Endothelial cell of umbilical vein (primary cell): Measurements from ENCODE around the gene PIGQ. TPM values are rescaled to one million over a fixed set of nuclear protein-coding genes. Genes with fewer than 3 reads are reported as not detected.

Experiments used
- BruUV-seq: library from RNA; stranded (reverse); fragments of 400-500 nt; replicated peaks from 2 replicates; lab custom pipeline; 2021; lab: Mats Ljungman, UMichigan
- CTCF ChIA-PET: fragments of 300-600, 350-600 bp; sonication (Branson Sonifier 250); formaldehyde crosslinking; loops from one replicate; lab custom pipeline; 2021; ENCODE audit warnings: antibody characterized with exemption, inconsistent platforms; lab: Charles Lee
- POLR2A ChIA-PET: fragments of 300-600, 350-600 bp; sonication (Branson Sonifier 250); formaldehyde crosslinking; loops from one replicate; lab custom pipeline; 2021; ENCODE audit warnings: antibody characterized with exemption, inconsistent platforms; lab: Charles Lee
- DNase-seq: peaks from one replicate; pipeline ENCODE4 v3.0.0-alpha.2; 2011; ENCODE audit warnings: low read depth, low spot score
- FAIRE-seq: peaks from 2 replicates; lab custom pipeline; 2011; peaks lifted over from hg19 to GRCh38; lab: Jason Lieb, UNC
- H2AFZ ChIP-seq: 2 replicates; pipeline ENCODE4 v1.6.0; 2012; ENCODE audit warnings: low read depth, low read length, control low read depth, inconsistent platforms
- H3K27ac ChIP-seq: 2 replicates; pipeline ENCODE4 v1.5.1; 2011; ENCODE audit warnings: low read depth, mild to moderate bottlenecking, control low read depth, low read length, moderate library complexity; ENCODE audit not compliant: insufficient read depth
- H3K27me3 ChIP-seq, 2 experiments: 2 replicates each; pipeline versions ENCODE4 v1.6.0 to v1.6.1; 2011; ENCODE audit warnings: low read length in 2 of 2, mixed read lengths in 1 of 2; ENCODE audit not compliant: control insufficient read depth in 2 of 2, insufficient read depth in 2 of 2
- H3K36me3 ChIP-seq, 2 experiments: 2 replicates in 1 of 2; 3 replicates in 1 of 2; pipeline ENCODE4 v1.5.1; 2011; ENCODE audit warnings: low read length in 2 of 2, mild to moderate bottlenecking in 1 of 2, moderate library complexity in 1 of 2; ENCODE audit not compliant: control insufficient read depth in 2 of 2, insufficient read depth in 2 of 2; ENCODE audit errors: extremely low read depth in 1 of 2
- H3K4me1 ChIP-seq: 3 replicates; pipeline ENCODE4 v1.5.1; 2011; ENCODE audit warnings: mild to moderate bottlenecking, low read length; ENCODE audit not compliant: control insufficient read depth, insufficient read depth; ENCODE audit errors: extremely low read depth
- H3K4me2 ChIP-seq: 2 replicates; pipeline ENCODE4 v1.6.1; 2011; ENCODE audit warnings: low read length, control low read depth, mixed read lengths; ENCODE audit not compliant: insufficient read depth
- H3K4me3 ChIP-seq, 3 experiments: fragments of 200-600 bp in 1 of 3; sonication (generic), shearing (Covaris generic) in 1 of 3; replicated peaks in 1 of 3; 2 replicates each; pipeline ENCODE4 v1.5.1; 2011 to 2016; ENCODE audit warnings: control low read depth in 3 of 3, low read length in 3 of 3, mild to moderate bottlenecking in 2 of 3, inconsistent platforms in 1 of 3, low read depth in 1 of 3, moderate library complexity in 1 of 3; ENCODE audit not compliant: insufficient read depth in 1 of 3
- H3K79me2 ChIP-seq: 2 replicates; pipeline ENCODE4 v1.6.0; 2012; ENCODE audit warnings: low read length, inconsistent platforms; ENCODE audit not compliant: control insufficient read depth, insufficient read depth
- H3K9ac ChIP-seq: replicated peaks from 2 replicates; pipeline ENCODE3; 2011; ENCODE audit warnings: low read length, control low read depth; ENCODE audit not compliant: insufficient read depth; ENCODE audit errors: extremely low read depth
- H3K9me1 ChIP-seq: replicated peaks from 3 replicates; pipeline ENCODE4 v1.6.0; 2011; ENCODE audit warnings: mild to moderate bottlenecking, low read length; ENCODE audit not compliant: control insufficient read depth, insufficient read depth; ENCODE audit errors: extremely low read depth
- H3K9me3 ChIP-seq: replicated peaks from 2 replicates; pipeline ENCODE4 v1.5.1; 2012; ENCODE audit warnings: low read length, inconsistent platforms; ENCODE audit not compliant: control insufficient read depth, insufficient read depth
- H4K20me1 ChIP-seq: replicated peaks from 2 replicates; pipeline ENCODE3; 2011; ENCODE audit warnings: mild to moderate bottlenecking, low read length; ENCODE audit not compliant: control insufficient read depth, insufficient read depth; ENCODE audit errors: extremely low read depth
- EZH2 ChIP-seq: IDR thresholded peaks from 2 replicates; pipeline ENCODE4 v1.6.1; 2012; ENCODE audit warnings: borderline replicate concordance, low read depth, mild to moderate bottlenecking, moderate library complexity, low read length, inconsistent platforms; ENCODE audit not compliant: severe bottlenecking
- FOS ChIP-seq: IDR thresholded peaks from 2 replicates; pipeline ENCODE4 v1.6.1; 2011; ENCODE audit warnings: mild to moderate bottlenecking, low read length, moderate library complexity, borderline replicate concordance; ENCODE audit not compliant: insufficient read depth
- GATA2 ChIP-seq: IDR thresholded peaks from 2 replicates; pipeline ENCODE4 v1.7.0; 2011; ENCODE audit warnings: low read depth, mild to moderate bottlenecking, moderate library complexity, mixed read lengths, low read length; ENCODE audit not compliant: insufficient read length, insufficient read depth
- POLR2A ChIP-seq: IDR thresholded peaks from 2 replicates; pipeline ENCODE4 v1.6.1; 2012; ENCODE audit warnings: low read depth, mild to moderate bottlenecking, control low read depth, low read length
- dilution Hi-C: fragments of 300-500 bp; cut with MboI; formaldehyde crosslinking; loops from one replicate; pipeline ENCODE4 v1.15.0; 2019; ENCODE audit warnings: low sequenced_read_pairs; ENCODE audit not compliant: extremely low pct_ligation_motif_present
- intact Hi-C: fragments of 100-400 bp; cut with micrococcal nuclease; formaldehyde crosslinking; loops from one replicate; pipeline ENCODE4 v1.10.0; 2022
- polyA plus RNA-seq, 4 experiments: library from polyadenylated mRNA; depleted of rRNA in 3 of 4; stranded (reverse) in 3 of 4; unstranded in 1 of 4; fragments of >200 nt; gene quantifications; 2 replicates each; pipeline versions ENCODE4 v1.2.1 to v1.2.3, GENCODE V29; 2011 to 2012; ENCODE audit warnings: missing spikeins in 1 of 4
- total RNA-seq: library from RNA; stranded (reverse); gene quantifications from 2 replicates; pipeline ENCODE4 v1.2.3, GENCODE V29; 2021
- TF ChIP-seq, protein P1 (sequence below), 2 donors: IDR thresholded peaks; 1 replicate in 1 of 2; 2 replicates in 1 of 2; pipeline ENCODE4 v1.5.1; 2011; ENCODE audit warnings: low read length in 2 of 2, mild to moderate bottlenecking in 2 of 2, moderate library complexity in 2 of 2, control low read depth in 1 of 2, inconsistent platforms in 1 of 2, low read depth in 1 of 2; ENCODE audit not compliant: insufficient read depth in 1 of 2; ENCODE audit errors: extremely low read depth in 1 of 2

PIGQ gene
- total and polyA plus RNA-seq, 2 donors (not counting 3 experiments of a cell fraction or from before 2014, with no cell fraction given): 66.9 to 67.7 TPM

DNA sequence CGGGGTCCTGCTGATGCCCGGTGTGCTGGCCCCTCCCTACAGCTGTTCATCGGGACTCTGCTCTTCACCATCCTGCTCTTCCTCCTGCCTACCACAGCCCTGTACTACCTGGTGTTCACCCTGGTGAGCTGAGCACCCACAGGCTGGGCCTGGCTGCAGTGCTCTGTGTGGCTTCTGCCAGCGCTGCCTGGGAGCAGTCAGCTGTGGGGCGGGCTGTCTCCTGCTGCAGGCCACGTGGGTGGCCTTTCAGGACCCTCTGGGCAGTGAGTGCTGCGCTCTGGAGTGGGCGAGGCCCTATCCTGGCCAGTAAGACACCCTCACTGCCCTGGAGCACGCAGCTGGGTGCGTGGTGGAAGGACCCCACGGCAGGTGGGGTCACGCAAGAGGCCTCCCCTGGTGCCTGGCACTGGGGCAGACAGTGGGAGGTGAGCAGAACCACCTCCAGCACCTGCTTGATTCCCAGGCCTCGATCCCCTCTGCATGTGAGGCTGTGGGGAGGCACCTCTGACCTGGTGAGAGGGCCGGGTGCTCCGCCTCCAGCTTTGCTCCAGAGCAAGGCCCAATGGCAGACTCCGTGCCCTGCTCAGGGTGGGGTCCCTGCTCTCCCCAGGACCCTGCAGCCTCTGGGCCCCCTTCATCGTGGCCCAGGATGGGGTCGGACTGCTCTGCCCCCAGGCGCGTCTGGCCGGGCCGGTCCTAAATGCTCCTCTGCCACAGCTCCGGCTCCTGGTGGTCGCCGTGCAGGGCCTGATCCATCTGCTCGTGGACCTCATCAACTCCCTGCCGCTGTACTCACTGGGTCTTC lies 10.6 kb downstream of the PIGQ start:
- H3K27ac ChIP-seq: no peak overlapping the region
- H3K79me2 ChIP-seq: no peaks in the 10 kb centered on the region
- no peak overlapping the region for H3K9ac ChIP-seq
- H3K4me1 ChIP-seq: peaks cover 2% of the 10 kb centered on the region
- peaks cover 0 to 2% of the 10 kb centered on the region in 2 experiments for H3K36me3 ChIP-seq
- DNase-seq (no peak), FAIRE-seq (no peak)
- no peaks in the 10 kb centered on the region for H4K20me1 ChIP-seq
- ChIA-PET CTCF (interaction anchor here (1.0 to 1.7 kb wide), 5 partner anchors 8 to 56 kb away, joined by 4 to 8 read pairs (median 5); partner anchors contain the start of genes METTL26 and RAB40C), POLR2A (no interaction called here)
- H3K4me2 ChIP-seq: no peak overlapping the region
- no peak overlapping the region for H2AFZ ChIP-seq
- no TSS peak for BruUV-seq
- TF ChIP-seq, protein P1, sequence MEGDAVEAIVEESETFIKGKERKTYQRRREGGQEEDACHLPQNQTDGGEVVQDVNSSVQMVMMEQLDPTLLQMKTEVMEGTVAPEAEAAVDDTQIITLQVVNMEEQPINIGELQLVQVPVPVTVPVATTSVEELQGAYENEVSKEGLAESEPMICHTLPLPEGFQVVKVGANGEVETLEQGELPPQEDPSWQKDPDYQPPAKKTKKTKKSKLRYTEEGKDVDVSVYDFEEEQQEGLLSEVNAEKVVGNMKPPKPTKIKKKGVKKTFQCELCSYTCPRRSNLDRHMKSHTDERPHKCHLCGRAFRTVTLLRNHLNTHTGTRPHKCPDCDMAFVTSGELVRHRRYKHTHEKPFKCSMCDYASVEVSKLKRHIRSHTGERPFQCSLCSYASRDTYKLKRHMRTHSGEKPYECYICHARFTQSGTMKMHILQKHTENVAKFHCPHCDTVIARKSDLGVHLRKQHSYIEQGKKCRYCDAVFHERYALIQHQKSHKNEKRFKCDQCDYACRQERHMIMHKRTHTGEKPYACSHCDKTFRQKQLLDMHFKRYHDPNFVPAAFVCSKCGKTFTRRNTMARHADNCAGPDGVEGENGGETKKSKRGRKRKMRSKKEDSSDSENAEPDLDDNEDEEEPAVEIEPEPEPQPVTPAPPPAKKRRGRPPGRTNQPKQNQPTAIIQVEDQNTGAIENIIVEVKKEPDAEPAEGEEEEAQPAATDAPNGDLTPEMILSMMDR (IDR thresholded peaks at IDR 0.05; ENCODE audit: extremely low read depth in 1 of 2, insufficient read depth in 1 of 2, low read depth in 1 of 2, low read length in 2 of 2): no peak
- no peak for TF ChIP-seq EZH2
- no peak for TF ChIP-seq GATA2
- no peak for TF ChIP-seq POLR2A
- TF ChIP-seq FOS: no peak
- intact Hi-C loops (no loop called here), dilution Hi-C loops (no loop called here)
- no peak overlapping the region for H3K4me3 ChIP-seq
- H3K27me3 ChIP-seq: no peaks in the 10 kb centered on the region
- no peaks in the 10 kb centered on the region for H3K9me1 ChIP-seq
- H3K9me3 ChIP-seq: no peaks in the 10 kb centered on the region
